NOMO-1 treated with dmso at 0.1 percent for 144 hours (cell line): ENCODE data around the gene SMAGP.

Experiments used
- DNase-seq: peaks from one replicate; lab custom pipeline; 2025; ENCODE audit not compliant: unreplicated experiment; lab: John Stamatoyannopoulos, UW

Gene SMAGP

GRCh38 chr12:51198568-51199365, 71.4 kb downstream of the SMAGP start:
- DNase-seq: no peak

GRCh38 chr12:51197736-51198567, 72.3 kb downstream of the SMAGP start:
- DNase-seq: no peak

GRCh38 chr12:51196547-51196946, 73.7 kb downstream of the SMAGP start:
- DNase-seq: no peak

GRCh38 chr12:51195841-51196240, 74.4 kb downstream of the SMAGP start:
- DNase-seq: no peak
